ENCODE results near the gene PCDH8. TPM values are rescaled to one million over a fixed set of nuclear protein-coding genes. Genes with fewer than 3 reads are reported as not detected.

Gene PCDH8
- total RNA-seq, 1 experiment from 2014 or later, result 0.92 TPM

DNA sequence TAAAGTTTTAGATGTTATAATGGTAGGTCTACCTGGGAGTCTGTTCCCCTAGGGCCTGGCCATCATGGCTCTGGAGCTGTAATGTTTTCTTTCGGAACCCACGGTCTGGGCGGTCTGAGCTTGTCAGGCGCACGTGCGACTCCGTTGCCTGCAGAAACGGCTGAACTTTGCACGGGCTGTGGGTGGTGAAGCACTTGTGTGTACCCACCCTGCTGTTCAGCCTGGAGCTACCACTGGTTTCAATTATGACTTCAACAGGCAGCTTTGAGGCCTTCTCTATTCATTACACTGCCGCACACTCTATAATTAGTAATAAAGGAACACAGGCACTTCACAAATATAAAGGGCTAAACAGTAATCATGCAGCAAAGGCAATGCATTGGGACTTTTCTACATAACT lies 6.0 kb downstream of the PCDH8 start:
- peaks cover 45% of the 10 kb centered on the region for H3K27me3 Mint-ChIP-seq (ENCODE audit: low read depth)
- H3K9me3 Mint-ChIP-seq, result no peaks in the 10 kb centered on the region
- H3K27ac Mint-ChIP-seq, result no peak overlapping the region
- H3K4me1 Mint-ChIP-seq, result peaks cover 23% of the 10 kb centered on the region
- TF ChIP-seq, protein P1, sequence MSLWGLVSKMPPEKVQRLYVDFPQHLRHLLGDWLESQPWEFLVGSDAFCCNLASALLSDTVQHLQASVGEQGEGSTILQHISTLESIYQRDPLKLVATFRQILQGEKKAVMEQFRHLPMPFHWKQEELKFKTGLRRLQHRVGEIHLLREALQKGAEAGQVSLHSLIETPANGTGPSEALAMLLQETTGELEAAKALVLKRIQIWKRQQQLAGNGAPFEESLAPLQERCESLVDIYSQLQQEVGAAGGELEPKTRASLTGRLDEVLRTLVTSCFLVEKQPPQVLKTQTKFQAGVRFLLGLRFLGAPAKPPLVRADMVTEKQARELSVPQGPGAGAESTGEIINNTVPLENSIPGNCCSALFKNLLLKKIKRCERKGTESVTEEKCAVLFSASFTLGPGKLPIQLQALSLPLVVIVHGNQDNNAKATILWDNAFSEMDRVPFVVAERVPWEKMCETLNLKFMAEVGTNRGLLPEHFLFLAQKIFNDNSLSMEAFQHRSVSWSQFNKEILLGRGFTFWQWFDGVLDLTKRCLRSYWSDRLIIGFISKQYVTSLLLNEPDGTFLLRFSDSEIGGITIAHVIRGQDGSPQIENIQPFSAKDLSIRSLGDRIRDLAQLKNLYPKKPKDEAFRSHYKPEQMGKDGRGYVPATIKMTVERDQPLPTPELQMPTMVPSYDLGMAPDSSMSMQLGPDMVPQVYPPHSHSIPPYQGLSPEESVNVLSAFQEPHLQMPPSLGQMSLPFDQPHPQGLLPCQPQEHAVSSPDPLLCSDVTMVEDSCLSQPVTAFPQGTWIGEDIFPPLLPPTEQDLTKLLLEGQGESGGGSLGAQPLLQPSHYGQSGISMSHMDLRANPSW (CRISPR knock-in tag; conservative IDR thresholded peaks at IDR 0.05; ENCODE audit: low read depth), result no peak
- TF ChIP-seq ETV6 (CRISPR knock-in tag; IDR thresholded peaks at IDR 0.05) (no peak), ELF4 (CRISPR knock-in tag; IDR thresholded peaks at IDR 0.05; ENCODE audit: low read depth) (no peak)
- TF ChIP-seq, protein P2, sequence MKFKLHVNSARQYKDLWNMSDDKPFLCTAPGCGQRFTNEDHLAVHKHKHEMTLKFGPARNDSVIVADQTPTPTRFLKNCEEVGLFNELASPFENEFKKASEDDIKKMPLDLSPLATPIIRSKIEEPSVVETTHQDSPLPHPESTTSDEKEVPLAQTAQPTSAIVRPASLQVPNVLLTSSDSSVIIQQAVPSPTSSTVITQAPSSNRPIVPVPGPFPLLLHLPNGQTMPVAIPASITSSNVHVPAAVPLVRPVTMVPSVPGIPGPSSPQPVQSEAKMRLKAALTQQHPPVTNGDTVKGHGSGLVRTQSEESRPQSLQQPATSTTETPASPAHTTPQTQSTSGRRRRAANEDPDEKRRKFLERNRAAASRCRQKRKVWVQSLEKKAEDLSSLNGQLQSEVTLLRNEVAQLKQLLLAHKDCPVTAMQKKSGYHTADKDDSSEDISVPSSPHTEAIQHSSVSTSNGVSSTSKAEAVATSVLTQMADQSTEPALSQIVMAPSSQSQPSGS (CRISPR knock-in tag; IDR thresholded peaks at IDR 0.05; ENCODE audit: borderline replicate concordance, low read depth), result no peak
- H3K4me3 Mint-ChIP-seq, result no peak overlapping the region
- H3K36me3 Mint-ChIP-seq, result peaks cover 4% of the 10 kb centered on the region; the same call in 1 of the 2 replicates
- no peak for DNase-seq (ENCODE audit: low spot score)
- POLR2A ChIA-PET, result no interaction called here
- ATAC-seq, result no peak
- CTCF ChIA-PET, result interaction anchor here (11.1 kb wide), 1 partner anchor 125 kb away, joined by 430 read pairs; no protein-coding TSS in a partner anchor

DNA sequence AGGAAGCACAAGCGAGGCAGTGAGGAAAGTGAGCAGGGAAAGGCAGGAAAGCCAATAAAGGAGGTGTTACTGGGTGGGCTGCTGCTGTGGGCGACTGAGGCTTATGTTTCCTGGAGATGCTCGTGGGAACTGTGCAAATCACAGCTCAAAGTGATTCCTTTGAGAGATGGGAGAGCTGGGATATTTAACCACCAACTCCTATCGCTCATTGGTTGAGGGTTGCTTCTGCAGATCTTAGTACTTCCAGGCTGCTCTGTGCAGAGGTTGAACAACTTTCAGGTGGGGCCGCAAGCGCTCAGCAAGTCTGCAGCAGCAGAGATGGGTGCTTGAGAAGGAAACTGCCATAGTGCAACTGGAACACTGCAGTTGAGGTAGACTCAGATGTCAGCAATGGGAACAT lies 8.4 kb downstream of the PCDH8 start:
- ATAC-seq, result no peak
- Mint-ChIP-seq H3K27ac (no peak overlapping the region), H3K36me3 (peaks cover 4% of the 10 kb centered on the region; the same call in 1 of the 2 replicates), H3K4me1 (peaks cover 20% of the 10 kb centered on the region), H3K4me3 (no peak overlapping the region), H3K27me3 (ENCODE audit: low read depth) (peaks cover 23% of the 10 kb centered on the region), H3K9me3 (no peaks in the 10 kb centered on the region)
- ChIA-PET CTCF (no interaction called here), POLR2A (no interaction called here)
- TF ChIP-seq NFATC4 (CRISPR knock-in tag; IDR thresholded peaks at IDR 0.05) (no peak), RELA (CRISPR knock-in tag; IDR thresholded peaks at IDR 0.05; ENCODE audit: borderline replicate concordance) (no peak), NR3C1 (CRISPR knock-in tag; conservative IDR thresholded peaks at IDR 0.05; ENCODE audit: low read depth) (no peak), TEAD4 (CRISPR knock-in tag; IDR thresholded peaks at IDR 0.05) (no peak), PRRX2 (CRISPR knock-in tag; IDR thresholded peaks at IDR 0.05) (no peak), CBFB (CRISPR knock-in tag; IDR thresholded peaks at IDR 0.05; ENCODE audit: low read depth) (no peak)
- TF ChIP-seq, protein P3, sequence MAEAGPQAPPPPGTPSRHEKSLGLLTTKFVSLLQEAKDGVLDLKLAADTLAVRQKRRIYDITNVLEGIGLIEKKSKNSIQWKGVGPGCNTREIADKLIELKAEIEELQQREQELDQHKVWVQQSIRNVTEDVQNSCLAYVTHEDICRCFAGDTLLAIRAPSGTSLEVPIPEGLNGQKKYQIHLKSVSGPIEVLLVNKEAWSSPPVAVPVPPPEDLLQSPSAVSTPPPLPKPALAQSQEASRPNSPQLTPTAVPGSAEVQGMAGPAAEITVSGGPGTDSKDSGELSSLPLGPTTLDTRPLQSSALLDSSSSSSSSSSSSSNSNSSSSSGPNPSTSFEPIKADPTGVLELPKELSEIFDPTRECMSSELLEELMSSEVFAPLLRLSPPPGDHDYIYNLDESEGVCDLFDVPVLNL (CRISPR knock-in tag; IDR thresholded peaks at IDR 0.05; ENCODE audit: borderline replicate concordance, low read depth), result no peak
- TF ChIP-seq, protein P4, sequence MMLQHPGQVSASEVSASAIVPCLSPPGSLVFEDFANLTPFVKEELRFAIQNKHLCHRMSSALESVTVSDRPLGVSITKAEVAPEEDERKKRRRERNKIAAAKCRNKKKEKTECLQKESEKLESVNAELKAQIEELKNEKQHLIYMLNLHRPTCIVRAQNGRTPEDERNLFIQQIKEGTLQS (CRISPR knock-in tag; conservative IDR thresholded peaks at IDR 0.05), result no peak
- TF ChIP-seq, protein P5, sequence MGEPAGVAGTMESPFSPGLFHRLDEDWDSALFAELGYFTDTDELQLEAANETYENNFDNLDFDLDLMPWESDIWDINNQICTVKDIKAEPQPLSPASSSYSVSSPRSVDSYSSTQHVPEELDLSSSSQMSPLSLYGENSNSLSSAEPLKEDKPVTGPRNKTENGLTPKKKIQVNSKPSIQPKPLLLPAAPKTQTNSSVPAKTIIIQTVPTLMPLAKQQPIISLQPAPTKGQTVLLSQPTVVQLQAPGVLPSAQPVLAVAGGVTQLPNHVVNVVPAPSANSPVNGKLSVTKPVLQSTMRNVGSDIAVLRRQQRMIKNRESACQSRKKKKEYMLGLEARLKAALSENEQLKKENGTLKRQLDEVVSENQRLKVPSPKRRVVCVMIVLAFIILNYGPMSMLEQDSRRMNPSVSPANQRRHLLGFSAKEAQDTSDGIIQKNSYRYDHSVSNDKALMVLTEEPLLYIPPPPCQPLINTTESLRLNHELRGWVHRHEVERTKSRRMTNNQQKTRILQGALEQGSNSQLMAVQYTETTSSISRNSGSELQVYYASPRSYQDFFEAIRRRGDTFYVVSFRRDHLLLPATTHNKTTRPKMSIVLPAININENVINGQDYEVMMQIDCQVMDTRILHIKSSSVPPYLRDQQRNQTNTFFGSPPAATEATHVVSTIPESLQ (CRISPR knock-in tag; IDR thresholded peaks at IDR 0.05), result no peak
- TF ChIP-seq, protein P6, sequence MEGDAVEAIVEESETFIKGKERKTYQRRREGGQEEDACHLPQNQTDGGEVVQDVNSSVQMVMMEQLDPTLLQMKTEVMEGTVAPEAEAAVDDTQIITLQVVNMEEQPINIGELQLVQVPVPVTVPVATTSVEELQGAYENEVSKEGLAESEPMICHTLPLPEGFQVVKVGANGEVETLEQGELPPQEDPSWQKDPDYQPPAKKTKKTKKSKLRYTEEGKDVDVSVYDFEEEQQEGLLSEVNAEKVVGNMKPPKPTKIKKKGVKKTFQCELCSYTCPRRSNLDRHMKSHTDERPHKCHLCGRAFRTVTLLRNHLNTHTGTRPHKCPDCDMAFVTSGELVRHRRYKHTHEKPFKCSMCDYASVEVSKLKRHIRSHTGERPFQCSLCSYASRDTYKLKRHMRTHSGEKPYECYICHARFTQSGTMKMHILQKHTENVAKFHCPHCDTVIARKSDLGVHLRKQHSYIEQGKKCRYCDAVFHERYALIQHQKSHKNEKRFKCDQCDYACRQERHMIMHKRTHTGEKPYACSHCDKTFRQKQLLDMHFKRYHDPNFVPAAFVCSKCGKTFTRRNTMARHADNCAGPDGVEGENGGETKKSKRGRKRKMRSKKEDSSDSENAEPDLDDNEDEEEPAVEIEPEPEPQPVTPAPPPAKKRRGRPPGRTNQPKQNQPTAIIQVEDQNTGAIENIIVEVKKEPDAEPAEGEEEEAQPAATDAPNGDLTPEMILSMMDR (IDR thresholded peaks at IDR 0.05), result no peak
- DNase-seq (ENCODE audit: low spot score), result no peak
